NB4 (cell line): ENCODE data around the gene CYBC1.

Experiments
- MYC ChIP-seq: IDR thresholded peaks from 2 replicates; pipeline ENCODE4 v1.6.1; 2011; ENCODE audit warnings: low read depth, low read length
- POLR2A ChIP-seq: IDR thresholded peaks from 2 replicates; pipeline ENCODE4 v1.6.1; 2011; ENCODE audit warnings: mild to moderate bottlenecking; ENCODE audit not compliant: insufficient read length; ENCODE audit errors: extremely low read depth
- TF ChIP-seq, protein P1 (sequence below): IDR thresholded peaks from one replicate; pipeline ENCODE4 v1.5.1; 2012; ENCODE audit warnings: low read depth, low read length
- TF ChIP-seq, protein P2 (sequence below): IDR thresholded peaks from 2 replicates; pipeline ENCODE4 v1.6.1; 2011; ENCODE audit warnings: low read depth, low read length

DNA sequence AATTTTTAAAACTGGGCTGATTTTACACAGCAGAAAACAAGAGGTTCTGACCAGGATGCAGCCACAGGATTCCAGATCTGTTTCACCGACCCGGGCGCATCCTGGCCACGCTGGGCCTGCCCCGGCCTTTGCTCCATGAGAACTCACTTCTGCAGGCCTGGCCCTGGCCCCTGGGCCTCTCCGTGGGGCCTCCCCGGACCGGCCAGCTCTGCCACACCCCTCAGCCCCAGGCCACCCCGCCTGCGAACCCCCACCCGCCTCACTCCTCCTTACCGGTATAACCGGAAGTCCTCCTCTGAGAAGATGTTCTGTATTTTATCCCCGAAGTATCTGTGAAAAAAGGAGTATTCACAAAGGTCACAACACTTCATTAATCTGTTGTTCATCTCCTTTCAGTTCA is 45.5 kb downstream of the CYBC1 start:
- TF ChIP-seq, protein P1, sequence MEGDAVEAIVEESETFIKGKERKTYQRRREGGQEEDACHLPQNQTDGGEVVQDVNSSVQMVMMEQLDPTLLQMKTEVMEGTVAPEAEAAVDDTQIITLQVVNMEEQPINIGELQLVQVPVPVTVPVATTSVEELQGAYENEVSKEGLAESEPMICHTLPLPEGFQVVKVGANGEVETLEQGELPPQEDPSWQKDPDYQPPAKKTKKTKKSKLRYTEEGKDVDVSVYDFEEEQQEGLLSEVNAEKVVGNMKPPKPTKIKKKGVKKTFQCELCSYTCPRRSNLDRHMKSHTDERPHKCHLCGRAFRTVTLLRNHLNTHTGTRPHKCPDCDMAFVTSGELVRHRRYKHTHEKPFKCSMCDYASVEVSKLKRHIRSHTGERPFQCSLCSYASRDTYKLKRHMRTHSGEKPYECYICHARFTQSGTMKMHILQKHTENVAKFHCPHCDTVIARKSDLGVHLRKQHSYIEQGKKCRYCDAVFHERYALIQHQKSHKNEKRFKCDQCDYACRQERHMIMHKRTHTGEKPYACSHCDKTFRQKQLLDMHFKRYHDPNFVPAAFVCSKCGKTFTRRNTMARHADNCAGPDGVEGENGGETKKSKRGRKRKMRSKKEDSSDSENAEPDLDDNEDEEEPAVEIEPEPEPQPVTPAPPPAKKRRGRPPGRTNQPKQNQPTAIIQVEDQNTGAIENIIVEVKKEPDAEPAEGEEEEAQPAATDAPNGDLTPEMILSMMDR = no peak
- TF ChIP-seq POLR2A = no peak
- TF ChIP-seq, protein P2, sequence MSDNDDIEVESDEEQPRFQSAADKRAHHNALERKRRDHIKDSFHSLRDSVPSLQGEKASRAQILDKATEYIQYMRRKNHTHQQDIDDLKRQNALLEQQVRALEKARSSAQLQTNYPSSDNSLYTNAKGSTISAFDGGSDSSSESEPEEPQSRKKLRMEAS = no peak
- no peak for TF ChIP-seq MYC
